GM18505 (cell line): ENCODE measurements around the gene KIAA1755.
"Not testable (repeated sequence)": the region's sequence is repeated elsewhere in the genome, so short reads cannot be mapped to it uniquely, and the experiment has no call there.

Experiments used
- ATAC-seq: cut with Tn5 transposase; IDR thresholded peaks from one replicate; pipeline ENCODE4 v1.9.1; 2021; ENCODE audit not compliant: unreplicated experiment
- POLR2A ChIP-seq: IDR thresholded peaks from 4 replicates; pipeline ENCODE4 v1.6.1; 2011; ENCODE audit warnings: borderline replicate concordance; ENCODE audit not compliant: insufficient read depth, insufficient read length; ENCODE audit errors: extremely low read depth

KIAA1755 gene

DNA sequence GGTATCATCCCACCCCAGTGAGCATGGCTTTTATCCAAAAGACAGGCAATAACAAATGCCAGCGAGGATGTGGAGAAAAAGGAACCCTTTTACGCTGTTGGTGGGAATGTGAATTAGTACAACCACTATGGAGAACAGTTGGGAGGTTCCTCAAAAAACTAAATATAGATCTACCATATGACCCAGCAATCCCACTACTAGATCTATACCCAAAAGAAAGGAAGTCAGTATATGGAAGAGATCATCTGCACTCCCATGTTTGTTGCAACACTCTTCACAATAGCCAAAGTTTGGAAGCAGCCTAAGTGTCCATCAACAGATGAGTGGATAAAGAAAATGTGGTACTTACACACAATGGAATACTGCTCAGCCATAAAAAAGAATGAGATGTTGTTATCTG lies 5.9 kb upstream of the KIAA1755 start:
- ATAC-seq: no peak
- TF ChIP-seq POLR2A: no peak

DNA sequence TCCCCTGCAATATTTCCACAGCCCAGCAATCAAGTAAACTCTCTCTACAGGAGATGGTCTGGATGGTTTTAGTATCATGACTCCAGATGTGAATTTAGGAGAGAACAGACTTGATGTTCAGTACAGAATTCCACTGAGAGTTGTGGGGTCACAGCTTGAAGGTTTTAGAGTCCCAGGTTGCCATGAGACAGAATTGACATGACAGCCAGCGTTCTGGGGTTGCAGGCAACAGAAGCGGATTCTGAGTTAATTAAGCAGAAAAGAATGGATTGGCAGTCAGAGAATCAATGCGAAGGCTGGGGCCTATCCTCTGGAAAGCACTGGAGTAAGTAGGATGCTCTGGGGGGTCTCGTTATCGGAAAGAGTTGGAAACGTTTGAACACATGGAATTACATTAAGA lies 2.4 kb upstream of the KIAA1755 start:
- no peak for ATAC-seq
- TF ChIP-seq POLR2A: no peak

DNA sequence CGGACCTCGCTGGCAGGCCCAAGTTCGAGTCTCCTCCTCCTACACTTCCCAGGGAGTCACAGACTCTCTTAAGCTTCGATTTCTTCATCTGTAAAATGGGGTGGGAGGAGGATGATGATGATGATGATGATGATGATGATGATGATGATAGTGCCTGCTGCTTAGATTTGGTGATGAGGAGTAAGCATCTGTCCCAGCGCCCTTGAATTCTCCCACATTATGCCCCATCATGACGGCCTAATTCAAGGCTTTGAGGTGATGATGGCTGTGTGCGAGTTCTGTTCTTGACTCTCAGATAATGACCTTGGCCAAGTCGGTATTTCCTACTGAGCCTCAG lies 487 bp upstream of the KIAA1755 start:
- ATAC-seq: no peak
- TF ChIP-seq POLR2A: no peak

DNA sequence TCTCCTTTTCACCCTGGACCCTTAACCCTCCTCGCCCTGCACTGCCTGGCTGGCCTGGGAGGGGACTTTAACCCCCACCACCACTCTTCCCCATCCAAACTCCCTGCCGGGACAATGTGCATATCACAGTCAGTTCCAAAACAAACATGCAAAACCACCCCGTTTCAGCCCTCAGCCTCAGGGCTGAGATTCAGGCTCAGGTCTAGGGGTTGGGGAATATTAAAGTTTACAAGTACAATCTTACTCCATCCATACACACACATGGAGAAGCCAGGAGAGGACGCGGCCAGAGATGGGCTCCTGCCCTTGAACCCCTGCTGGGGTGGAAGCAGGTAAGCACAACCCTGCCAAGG lies 534 bp downstream of the KIAA1755 start:
- TF ChIP-seq POLR2A: no peak

DNA sequence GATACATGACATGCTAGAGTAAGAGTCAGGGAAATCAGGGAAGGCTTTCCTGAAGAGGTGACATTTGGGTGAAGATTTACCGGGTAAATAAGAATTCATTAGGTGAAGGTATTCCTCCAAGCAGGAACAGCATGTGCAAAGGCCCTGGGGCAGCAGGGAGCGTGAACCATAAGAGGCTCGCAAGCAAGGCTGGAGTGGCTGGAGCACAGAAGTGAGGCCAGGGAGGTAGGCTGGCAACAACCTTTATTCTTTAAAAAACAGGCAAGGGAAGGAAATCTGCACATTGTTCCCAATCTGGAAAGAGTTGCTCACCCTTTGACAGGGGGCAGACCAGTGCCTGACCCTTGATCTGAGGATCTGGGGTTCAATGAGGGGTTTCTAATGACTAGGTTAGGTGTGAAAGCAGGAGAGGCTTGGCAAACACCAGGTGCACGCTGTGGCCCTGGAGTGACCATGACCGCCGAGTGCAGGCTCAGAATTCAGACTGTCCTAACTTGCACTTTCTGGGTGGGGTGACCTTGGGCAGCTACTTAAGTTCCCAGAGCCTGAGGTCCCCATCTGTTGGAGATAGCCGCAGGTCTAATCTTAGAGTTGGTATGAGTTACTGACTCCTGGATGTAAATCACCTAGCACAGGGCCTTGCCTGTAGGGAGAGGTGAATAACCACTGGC lies 1.9 kb downstream of the KIAA1755 start:
- ATAC-seq: no peak
- TF ChIP-seq POLR2A: no peak

More for the DNA sequence above, 534 bp downstream of the KIAA1755 start:
- no peak for ATAC-seq

DNA sequence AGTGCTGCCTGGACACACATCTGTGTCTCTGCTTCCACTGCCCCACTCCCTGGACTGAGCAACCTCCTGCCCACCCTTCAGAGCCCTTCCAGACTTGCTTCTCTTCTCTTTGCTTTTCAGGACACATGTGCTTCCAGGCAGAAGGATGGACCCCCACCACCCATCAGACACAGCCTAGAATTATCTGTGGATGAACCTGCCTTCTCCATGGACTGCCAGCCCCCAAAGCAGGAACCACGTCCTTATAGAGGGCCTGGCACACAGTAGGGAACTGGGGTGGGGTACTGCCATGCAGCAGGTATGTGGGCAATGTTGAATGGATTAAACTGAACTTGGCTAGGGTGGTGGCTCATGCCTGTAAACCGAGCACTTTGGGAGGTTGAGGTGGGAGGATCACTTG lies 3.6 kb downstream of the KIAA1755 start:
- no peak for ATAC-seq
- no peak for TF ChIP-seq POLR2A

DNA sequence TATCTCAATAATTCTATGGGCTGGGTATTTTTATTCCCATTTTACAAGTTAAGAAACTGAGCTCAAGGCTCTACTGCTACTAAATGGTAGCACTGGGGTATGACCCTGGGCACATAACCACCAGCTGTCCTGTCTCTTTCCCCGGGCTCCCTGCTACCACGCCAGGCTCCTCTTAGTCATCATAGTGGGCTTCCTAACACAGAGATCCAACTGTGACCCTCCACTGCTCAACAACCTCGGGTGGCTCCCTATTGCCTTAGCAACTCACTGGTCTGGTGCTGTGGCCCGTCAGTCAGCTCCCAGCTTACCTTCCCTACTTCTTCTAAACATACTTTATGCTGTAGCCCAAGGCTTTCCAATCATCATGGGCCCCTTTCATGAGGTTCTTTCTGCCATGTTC lies 4.5 kb downstream of the KIAA1755 start:
- TF ChIP-seq POLR2A: no peak
- no peak for ATAC-seq

DNA sequence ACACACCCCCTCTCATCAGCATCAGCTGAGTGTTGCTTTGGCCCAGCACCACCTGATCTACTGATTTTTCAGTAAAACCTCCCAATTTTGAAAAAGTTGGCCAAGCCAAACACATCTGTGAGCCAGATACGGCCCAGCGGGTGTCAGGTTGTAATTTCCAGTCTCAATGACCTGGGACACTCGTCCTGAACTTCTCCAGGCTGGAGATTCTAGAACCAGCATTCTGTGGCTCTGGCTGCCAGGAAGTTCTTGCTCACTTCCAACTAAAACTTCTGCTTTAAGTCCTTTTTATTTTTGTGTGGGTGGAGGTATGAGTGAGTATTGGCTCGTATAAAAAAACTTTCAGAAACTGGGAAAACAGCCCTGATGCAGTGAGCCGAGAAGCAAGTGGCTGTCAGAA lies 5.1 kb downstream of the KIAA1755 start:
- no peak for TF ChIP-seq POLR2A
- no peak for ATAC-seq

DNA sequence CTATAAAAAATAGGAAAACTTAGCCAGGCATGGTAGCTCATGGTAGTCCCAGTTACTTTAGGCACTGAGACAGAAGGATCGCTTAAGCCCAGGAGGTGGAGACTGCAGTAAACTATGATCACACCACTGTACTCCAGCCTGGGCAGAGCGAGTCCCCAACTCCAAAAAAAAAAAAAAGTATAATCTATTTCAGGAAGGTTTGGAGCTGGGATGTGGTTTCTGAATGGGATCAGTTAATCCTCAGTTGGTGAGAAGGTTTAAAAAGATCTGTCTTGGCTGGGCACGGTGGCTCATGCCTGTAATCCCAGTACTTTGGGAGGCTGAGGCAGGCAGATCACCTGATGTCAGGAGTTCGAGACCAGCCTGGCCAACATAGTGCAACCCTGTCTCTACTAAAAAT lies 5.9 kb downstream of the KIAA1755 start:
- ATAC-seq: not testable (repeated sequence)

DNA sequence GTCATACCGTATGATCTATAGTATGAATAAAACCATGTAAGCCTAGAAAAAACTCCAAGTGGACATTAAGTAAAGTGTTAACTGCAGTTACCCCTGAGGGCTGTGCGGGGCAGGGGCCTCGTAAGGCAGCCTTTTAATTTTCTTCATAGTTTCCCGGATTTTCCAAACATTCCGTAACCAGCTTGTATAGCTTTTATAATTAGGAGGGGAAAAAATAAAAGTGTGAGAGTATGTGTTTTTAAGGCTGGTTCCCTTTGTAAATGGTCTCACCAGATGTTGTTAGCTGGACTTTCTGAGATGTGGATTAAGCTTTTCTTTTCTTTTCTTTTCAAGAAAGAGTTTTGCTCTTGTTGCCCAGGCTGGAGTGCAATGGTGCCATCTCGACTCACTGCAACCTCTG lies 7.0 kb downstream of the KIAA1755 start:
- ATAC-seq: no peak
- no peak for TF ChIP-seq POLR2A

DNA sequence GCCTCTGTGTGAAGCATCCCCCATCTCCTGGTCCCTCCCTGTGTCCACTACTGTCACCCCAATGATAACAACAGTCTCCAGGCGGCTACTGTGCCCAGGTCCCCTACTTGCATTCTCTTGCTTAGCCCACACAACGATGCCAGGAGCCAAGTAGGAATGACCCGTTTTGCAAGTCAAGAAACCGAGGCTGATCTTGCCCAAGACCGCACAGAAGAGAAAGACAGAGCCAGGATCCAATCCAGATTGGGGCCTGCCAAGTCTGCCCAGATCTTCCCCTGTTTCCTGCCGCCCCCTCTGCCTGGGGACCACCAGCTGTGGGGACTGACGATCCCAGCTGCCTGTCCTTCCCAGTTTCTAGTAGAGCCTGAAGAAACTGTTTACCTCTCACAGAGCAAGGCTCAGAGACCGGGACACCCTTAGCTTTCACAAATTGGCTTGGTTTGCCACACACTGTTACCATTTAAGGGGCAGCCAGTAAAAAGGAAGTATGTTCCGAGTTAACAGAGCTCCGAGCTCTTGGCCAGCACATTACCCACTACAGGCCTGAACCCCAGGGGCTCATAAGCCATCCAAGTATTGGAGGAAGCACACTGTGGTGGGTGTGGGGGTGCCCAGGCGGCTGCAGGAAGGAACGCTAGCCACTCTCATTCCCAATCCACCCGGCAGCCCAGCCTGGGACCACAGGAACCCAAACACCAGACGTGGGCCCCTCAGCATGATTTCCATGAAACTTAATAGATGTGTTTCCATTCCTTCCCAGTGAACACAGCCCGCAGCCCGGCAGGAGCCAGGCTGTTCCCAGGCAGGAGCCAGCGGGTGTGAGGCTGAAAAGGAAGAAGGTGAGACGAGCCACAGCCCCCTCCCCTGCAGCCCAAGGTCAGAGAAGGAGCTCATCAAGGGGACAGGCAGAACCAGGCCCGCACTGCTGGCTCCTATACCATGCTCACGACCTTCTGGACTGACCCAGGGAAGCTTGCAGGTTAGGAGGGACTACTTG lies 7.9 kb downstream of the KIAA1755 start:
- ATAC-seq: no peak
- TF ChIP-seq POLR2A: no peak

DNA sequence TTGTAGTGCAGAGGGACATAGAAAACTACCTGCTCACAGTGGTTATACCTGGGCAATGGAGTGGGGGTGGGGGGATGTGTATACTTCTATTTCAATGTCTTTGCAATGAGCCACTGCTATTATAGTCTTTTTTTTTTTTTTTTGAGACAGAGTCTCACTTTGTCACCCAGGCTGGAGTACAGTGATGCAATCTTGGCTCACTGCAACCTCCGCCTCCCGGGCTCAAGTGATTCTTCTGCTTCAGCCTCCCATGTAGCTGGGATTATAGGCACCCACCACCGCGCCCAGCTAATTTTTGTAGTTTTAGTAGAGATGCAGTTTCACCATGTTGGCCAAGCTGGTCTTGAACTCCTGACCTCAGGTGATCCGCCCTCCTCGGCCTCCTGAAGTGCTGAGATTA lies 9.1 kb downstream of the KIAA1755 start:
- ATAC-seq: not testable (repeated sequence)

DNA sequence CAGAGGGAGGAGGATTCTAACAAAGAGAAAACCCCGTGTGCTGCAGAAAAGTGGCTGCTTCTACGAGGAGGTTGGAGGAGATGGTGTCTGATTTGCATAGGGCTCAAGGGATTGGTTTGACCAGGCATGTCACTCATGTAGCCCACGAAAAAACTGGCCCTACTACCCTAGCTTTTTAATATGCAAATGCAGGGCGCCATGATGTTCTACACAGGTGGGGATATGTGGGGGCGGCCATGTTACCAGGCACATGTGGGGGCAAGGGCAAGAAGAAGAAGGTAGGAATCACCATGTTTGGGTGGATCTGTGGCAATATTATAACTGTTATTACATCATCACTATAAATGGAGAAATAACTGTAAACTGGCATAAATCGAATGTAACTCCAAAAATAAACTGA lies 9.9 kb downstream of the KIAA1755 start:
- no peak for ATAC-seq
- TF ChIP-seq POLR2A: no peak

DNA sequence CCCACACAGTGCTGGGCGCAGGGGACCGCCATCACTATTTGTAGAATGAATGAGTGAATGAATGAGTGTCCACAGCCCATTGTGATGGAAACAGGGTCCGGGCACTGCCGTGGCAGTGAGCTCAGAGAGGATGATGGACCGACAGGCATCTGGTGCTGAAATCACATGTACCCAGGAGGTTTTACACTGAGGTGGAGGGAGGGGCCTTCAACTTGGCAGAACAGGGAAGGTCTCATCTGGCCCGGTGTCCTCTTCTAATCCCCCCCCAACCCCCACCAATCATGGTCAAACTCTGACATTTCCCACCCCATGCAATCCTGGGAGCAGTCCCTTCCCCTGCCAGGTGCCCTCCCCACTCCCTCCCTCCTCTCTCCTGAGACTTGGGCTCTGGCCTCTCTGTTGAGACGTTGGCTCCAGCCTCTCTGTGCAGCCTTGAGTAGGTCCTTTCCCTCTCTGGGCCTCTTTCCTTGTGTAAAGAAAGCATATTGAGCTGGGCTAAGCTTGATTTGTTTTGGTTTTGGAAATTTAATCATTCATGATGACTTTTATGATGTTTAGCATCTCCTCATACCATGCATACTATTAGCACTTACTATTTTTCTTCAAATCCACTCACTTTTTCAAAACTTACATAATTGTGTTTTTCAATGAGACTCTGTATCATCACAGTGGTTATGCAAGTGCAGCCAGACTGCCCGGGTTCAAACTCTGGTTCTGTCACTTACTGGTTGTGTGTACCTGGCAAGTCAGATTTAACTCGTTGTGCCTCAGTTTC lies 10.8 kb downstream of the KIAA1755 start:
- no peak for TF ChIP-seq POLR2A
- no peak for ATAC-seq
